ENCODE data around the gene LENG8. TPM values are rescaled to one million over a fixed set of nuclear protein-coding genes. Genes with fewer than 3 reads are reported as not detected.

LENG8 gene
- total and polyA plus RNA-seq, 4 donors: 39.4 to 336 (median 220) TPM

DNA sequence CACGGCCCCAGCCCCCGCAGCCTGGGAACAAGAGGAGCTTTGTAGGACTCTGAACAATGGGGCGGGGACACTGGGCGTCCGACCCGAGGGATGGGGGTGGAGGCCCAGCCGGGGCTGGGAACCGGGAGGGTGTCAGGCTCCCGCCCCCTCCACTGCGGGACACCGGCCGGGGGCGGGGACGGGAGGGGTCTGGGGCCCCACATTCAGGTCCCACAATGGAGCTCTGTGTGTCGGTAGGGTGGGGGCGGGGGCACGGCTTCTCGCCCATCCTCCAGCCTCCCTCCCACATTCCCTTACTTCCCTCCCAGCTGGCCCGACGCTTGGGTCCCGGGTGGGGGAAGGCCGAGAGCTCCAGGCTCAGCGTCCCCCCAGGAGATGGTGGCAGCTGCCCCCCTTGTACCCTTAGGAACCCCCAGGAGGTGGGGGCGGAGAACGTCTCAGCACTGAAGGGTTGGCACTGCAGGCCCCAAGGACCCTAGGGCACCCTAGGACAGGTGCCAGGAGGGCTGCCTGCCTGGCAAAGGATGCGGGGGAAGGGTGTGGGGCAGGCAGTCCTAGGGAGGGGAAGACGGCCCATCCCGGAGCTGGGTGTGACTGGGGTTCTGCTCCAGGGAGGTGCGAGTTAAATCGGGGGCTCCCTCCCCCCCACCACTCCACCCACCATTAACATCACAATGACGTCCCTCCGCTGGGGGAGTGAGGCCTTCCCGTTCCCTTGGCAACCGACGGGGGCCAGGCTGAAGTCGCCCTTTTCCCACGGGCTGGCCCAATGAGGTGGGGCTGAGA, 28.4 kb upstream of the LENG8 start:
- H3K9me3 ChIP-seq (ENCODE audit: control insufficient read depth, low read length): no peaks in the 10 kb centered on the region
- 4 to 6% methylated on average over 35 to 37 of the region's 37 CpGs for WGBS, 2 donors
- DNase-seq (no peak), ATAC-seq (ENCODE audit: low FRiP score) (peak; percentile 38)
- H3K4me1 ChIP-seq (ENCODE audit: control insufficient read depth in 1 of 2, insufficient read depth in 2 of 2, low read length in 2 of 2): no peaks in the 10 kb centered on the region
- H3K4me3 ChIP-seq (ENCODE audit: low read length in 2 of 2): no peak overlapping the region
- intact Hi-C loops (cut with DNase I): no loop called here
- H3K36me3 ChIP-seq (ENCODE audit: control insufficient read depth in 1 of 2, insufficient read depth in 2 of 2, low read length in 1 of 2): no peaks in the 10 kb centered on the region
- no peaks in the 10 kb centered on the region for H3K27me3 ChIP-seq (ENCODE audit: control insufficient read depth in 1 of 2, insufficient read depth in 2 of 2, low read length in 1 of 2)
- H3K27ac ChIP-seq (ENCODE audit: low read depth in 1 of 2, low read length in 2 of 2): no peak overlapping the region

DNA sequence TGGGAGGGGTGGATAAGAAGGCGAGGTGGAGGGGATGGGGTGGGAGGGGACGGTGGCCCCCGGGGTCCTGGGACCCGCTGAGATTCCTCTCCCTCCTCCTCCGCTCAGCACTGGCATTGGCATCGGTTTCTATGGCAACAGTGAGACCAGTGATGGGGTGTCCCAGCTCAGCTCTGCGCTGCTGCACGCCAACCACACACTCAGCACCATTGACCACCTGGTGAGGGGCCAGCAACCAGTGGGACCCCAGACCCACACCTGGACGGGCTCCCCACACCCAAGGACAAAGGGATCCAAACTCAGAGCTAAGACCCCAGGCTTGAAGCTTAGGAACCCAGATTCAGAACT, 27.9 kb upstream of the LENG8 start:
- Histone ChIP-seq H3K27ac (ENCODE audit: low read depth in 1 of 2, low read length in 2 of 2) (no peak overlapping the region), H3K4me1 (ENCODE audit: control insufficient read depth in 1 of 2, insufficient read depth in 2 of 2, low read length in 2 of 2) (no peaks in the 10 kb centered on the region), H3K27me3 (ENCODE audit: control insufficient read depth in 1 of 2, insufficient read depth in 2 of 2, low read length in 1 of 2) (no peaks in the 10 kb centered on the region), H3K36me3 (ENCODE audit: control insufficient read depth in 1 of 2, insufficient read depth in 2 of 2, low read length in 1 of 2) (no peaks in the 10 kb centered on the region), H3K9me3 (ENCODE audit: control insufficient read depth, low read length) (no peaks in the 10 kb centered on the region), H3K4me3 (ENCODE audit: low read length in 2 of 2) (no peak overlapping the region)
- DNase-seq (no peak), ATAC-seq (ENCODE audit: low FRiP score) (no peak)
- intact Hi-C loops (cut with DNase I): no loop called here
- WGBS, 2 donors: 22 to 24% methylated on average over 6 to 9 of the region's 9 CpGs

DNA sequence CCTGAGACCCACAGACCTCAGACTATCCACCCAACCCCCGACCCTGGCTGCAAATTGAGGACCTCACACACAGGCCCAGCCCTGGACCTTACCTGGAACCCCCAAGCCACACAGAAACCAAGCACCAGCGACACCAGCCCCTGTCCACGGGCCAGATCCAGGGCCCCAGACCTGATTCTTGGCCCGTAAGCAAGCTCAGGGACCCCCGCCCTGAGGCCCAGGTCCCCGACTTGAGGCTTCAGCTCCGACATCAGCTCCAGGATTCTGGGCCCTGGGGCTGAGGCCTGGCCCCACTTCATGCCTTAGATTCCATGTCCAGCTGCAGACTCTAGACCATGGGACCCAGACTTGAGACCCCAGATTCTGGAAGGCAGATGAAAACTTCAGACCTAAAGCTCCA, 27.5 kb upstream of the LENG8 start:
- no peak for DNase-seq
- Histone ChIP-seq H3K27me3 (ENCODE audit: control insufficient read depth in 1 of 2, insufficient read depth in 2 of 2, low read length in 1 of 2) (no peaks in the 10 kb centered on the region), H3K4me3 (ENCODE audit: low read length in 2 of 2) (no peak overlapping the region), H3K9me3 (ENCODE audit: control insufficient read depth, low read length) (no peaks in the 10 kb centered on the region), H3K4me1 (ENCODE audit: control insufficient read depth in 1 of 2, insufficient read depth in 2 of 2, low read length in 2 of 2) (no peaks in the 10 kb centered on the region), H3K36me3 (ENCODE audit: control insufficient read depth in 1 of 2, insufficient read depth in 2 of 2, low read length in 1 of 2) (no peaks in the 10 kb centered on the region), H3K27ac (ENCODE audit: low read depth in 1 of 2, low read length in 2 of 2) (no peak overlapping the region)
- intact Hi-C loops (cut with DNase I): no loop called here
- no peak for ATAC-seq (ENCODE audit: low FRiP score)
- WGBS, 2 donors: 86 to 91% methylated on average over 7 of the region's 7 CpGs

DNA sequence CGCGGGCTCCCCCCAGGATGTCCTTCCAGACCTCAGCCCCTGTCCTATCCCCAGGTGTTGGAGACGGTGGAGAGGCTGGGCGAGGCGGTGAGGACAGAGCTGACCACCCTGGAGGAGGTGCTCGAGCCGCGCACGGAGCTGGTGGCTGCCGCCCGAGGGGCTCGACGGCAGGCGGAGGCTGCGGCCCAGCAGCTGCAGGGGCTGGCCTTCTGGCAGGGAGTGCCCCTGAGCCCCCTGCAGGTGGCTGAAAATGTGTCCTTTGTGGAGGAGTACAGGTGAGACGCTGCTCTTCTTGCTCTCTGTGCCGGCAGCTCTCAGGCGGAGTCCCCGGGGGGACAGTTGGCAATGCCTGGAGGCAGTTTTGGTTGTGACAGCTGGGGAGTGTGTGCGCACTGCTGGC, 26.9 kb upstream of the LENG8 start:
- Histone ChIP-seq H3K27me3 (ENCODE audit: control insufficient read depth in 1 of 2, insufficient read depth in 2 of 2, low read length in 1 of 2) (no peaks in the 10 kb centered on the region), H3K27ac (ENCODE audit: low read depth in 1 of 2, low read length in 2 of 2) (no peak overlapping the region), H3K36me3 (ENCODE audit: control insufficient read depth in 1 of 2, insufficient read depth in 2 of 2, low read length in 1 of 2) (no peaks in the 10 kb centered on the region), H3K4me3 (ENCODE audit: low read length in 2 of 2) (no peak overlapping the region), H3K9me3 (ENCODE audit: control insufficient read depth, low read length) (no peaks in the 10 kb centered on the region), H3K4me1 (ENCODE audit: control insufficient read depth in 1 of 2, insufficient read depth in 2 of 2, low read length in 2 of 2) (no peaks in the 10 kb centered on the region)
- DNase-seq (no peak), ATAC-seq (ENCODE audit: low FRiP score) (no peak)
- intact Hi-C loops (cut with DNase I): no loop called here
- WGBS, 2 donors: 91 to 92% methylated on average over 20 of the region's 20 CpGs

DNA sequence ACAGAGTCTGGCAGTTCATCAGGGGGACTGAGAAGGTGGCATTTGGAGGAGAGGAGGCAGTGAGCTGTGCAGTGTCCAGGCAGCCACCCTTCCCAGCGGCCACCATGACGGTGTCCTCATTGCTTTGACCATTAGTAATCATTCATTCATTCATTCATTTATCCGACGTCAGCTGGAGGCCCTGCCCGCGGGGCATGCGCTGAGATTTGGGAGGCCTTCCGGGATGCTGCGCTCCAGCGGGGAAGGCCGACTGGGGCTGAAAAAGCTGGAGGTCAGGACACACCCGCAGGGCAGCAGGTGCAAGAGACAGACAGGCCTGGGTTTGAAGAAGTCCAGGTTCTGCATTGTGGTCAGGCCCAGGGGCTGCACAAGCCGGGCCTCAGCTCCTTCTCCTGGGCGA, 24.8 kb upstream of the LENG8 start:
- Histone ChIP-seq H3K9me3 (ENCODE audit: control insufficient read depth, low read length) (no peaks in the 10 kb centered on the region), H3K27me3 (ENCODE audit: control insufficient read depth in 1 of 2, insufficient read depth in 2 of 2, low read length in 1 of 2) (no peaks in the 10 kb centered on the region), H3K36me3 (ENCODE audit: control insufficient read depth in 1 of 2, insufficient read depth in 2 of 2, low read length in 1 of 2) (no peaks in the 10 kb centered on the region), H3K4me3 (ENCODE audit: low read length in 2 of 2) (no peak overlapping the region), H3K4me1 (ENCODE audit: control insufficient read depth in 1 of 2, insufficient read depth in 2 of 2, low read length in 2 of 2) (no peaks in the 10 kb centered on the region), H3K27ac (ENCODE audit: low read depth in 1 of 2, low read length in 2 of 2) (no peak overlapping the region)
- WGBS, 2 donors: 91 to 92% methylated on average over 14 of the region's 14 CpGs
- DNase-seq (peak in 1 of 2 donors; percentile 67), ATAC-seq (ENCODE audit: low FRiP score) (no peak)
- intact Hi-C loops (cut with DNase I): no loop called here

DNA sequence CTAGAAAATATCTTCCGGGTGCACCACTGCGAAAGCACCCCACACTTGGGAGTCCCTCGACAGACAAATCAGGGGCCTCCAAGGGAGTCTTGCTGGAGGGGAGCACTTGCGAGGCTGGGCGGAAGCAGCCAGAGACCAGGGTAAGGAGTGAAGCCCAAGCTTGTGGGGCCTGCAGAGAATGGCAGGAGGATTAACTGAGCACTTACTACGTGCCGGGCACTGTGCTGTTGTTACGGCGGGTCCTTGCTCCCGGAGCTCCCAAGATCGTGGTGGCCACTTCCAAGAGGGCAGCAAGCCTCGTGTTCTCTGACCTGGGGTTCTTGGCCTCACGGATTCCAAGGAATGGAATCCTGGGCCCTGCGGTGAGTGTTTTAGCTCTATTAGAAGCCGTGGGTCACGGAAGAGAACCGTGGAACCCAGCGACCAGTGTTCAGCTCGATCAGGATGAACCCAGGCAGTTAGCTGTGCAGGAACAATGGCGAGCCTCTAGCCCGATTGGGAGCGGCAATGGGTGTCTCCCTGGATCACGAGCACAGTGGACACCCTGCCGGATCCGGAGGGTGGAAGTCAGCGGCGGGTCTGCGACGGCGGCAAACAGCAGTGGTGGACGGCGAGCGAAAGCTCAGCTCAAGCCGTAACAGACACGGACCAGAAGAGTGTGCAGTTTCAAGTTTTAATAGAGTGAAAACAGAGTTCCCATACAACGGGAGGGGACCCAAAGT, 24.2 kb upstream of the LENG8 start:
- H3K36me3 ChIP-seq (ENCODE audit: control insufficient read depth in 1 of 2, insufficient read depth in 2 of 2, low read length in 1 of 2): no peaks in the 10 kb centered on the region
- H3K4me1 ChIP-seq (ENCODE audit: control insufficient read depth in 1 of 2, insufficient read depth in 2 of 2, low read length in 2 of 2): no peaks in the 10 kb centered on the region
- no peak overlapping the region for H3K27ac ChIP-seq (ENCODE audit: low read depth in 1 of 2, low read length in 2 of 2)
- no peak for ATAC-seq (ENCODE audit: low FRiP score)
- peak in 1 of 2 donors; percentile 55 for DNase-seq
- intact Hi-C loops (cut with DNase I): no loop called here
- no peaks in the 10 kb centered on the region for H3K27me3 ChIP-seq (ENCODE audit: control insufficient read depth in 1 of 2, insufficient read depth in 2 of 2, low read length in 1 of 2)
- no peaks in the 10 kb centered on the region for H3K9me3 ChIP-seq (ENCODE audit: control insufficient read depth, low read length)
- 90 to 92% methylated on average over 36 of the region's 36 CpGs for WGBS, 2 donors
- H3K4me3 ChIP-seq (ENCODE audit: low read length in 2 of 2): no peak overlapping the region

DNA sequence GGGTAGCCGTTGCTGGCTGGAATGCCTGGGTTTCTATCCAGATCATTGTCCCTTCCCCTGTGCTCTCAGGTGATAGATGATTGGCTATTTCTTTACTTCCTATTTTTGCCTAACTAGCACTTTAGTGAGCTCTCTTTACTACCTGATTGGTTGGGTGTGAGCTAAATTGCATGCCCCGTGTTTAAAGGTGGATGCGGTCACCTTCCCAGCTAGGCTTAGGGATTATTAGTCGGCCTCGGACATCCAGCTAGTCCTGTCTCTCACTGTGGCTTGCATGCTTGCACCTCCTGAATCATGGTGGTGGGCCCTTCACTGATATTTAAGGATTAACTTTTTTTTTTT, 23.6 kb upstream of the LENG8 start:
- H3K36me3 ChIP-seq (ENCODE audit: control insufficient read depth in 1 of 2, insufficient read depth in 2 of 2, low read length in 1 of 2): no peaks in the 10 kb centered on the region
- intact Hi-C loops (cut with DNase I): no loop called here
- no peaks in the 10 kb centered on the region for H3K9me3 ChIP-seq (ENCODE audit: control insufficient read depth, low read length)
- DNase-seq: peak in 1 of 2 donors; percentile 17
- H3K4me3 ChIP-seq (ENCODE audit: low read length in 2 of 2): no peak overlapping the region
- no peak for ATAC-seq (ENCODE audit: low FRiP score)
- no peak overlapping the region for H3K27ac ChIP-seq (ENCODE audit: low read depth in 1 of 2, low read length in 2 of 2)
- no peaks in the 10 kb centered on the region for H3K4me1 ChIP-seq (ENCODE audit: control insufficient read depth in 1 of 2, insufficient read depth in 2 of 2, low read length in 2 of 2)
- no peaks in the 10 kb centered on the region for H3K27me3 ChIP-seq (ENCODE audit: control insufficient read depth in 1 of 2, insufficient read depth in 2 of 2, low read length in 1 of 2)
- 82 to 84% methylated on average over 5 of the region's 5 CpGs for WGBS, 2 donors

DNA sequence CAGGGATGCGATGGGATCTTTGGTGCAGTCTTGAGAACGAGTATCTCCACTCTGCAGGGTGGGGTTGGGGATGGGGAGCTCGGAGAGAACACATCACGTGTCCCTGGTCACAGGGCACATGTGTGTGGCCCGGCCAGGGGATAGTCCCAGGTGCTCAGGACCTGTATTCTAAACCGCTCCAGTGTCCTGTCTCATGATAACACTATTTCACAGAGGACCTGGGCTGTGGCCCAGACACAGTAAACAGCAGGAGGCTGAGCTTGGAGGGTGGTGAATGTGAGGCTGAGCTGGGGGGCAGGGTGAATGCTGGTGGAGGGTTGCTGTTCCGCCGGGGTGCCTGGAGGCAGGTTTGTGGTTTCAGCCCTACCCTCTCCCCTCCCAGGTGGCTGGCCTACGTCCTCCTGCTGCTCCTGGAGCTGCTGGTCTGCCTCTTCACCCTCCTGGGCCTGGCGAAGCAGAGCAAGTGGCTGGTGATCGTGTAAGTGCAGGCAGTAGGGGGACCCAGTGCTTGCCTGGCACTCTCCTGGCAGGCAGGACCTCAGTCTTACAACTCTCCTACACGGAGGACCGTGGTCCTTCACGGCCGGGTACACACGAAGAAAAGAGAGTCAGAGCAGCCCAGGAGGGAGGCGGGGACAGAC, 22.6 kb upstream of the LENG8 start:
- Histone ChIP-seq H3K4me1 (ENCODE audit: control insufficient read depth in 1 of 2, insufficient read depth in 2 of 2, low read length in 2 of 2) (no peaks in the 10 kb centered on the region), H3K27ac (ENCODE audit: low read depth in 1 of 2, low read length in 2 of 2) (no peak overlapping the region), H3K27me3 (ENCODE audit: control insufficient read depth in 1 of 2, insufficient read depth in 2 of 2, low read length in 1 of 2) (no peaks in the 10 kb centered on the region), H3K4me3 (ENCODE audit: low read length in 2 of 2) (no peak overlapping the region), H3K36me3 (ENCODE audit: control insufficient read depth in 1 of 2, insufficient read depth in 2 of 2, low read length in 1 of 2) (no peaks in the 10 kb centered on the region), H3K9me3 (ENCODE audit: control insufficient read depth, low read length) (no peaks in the 10 kb centered on the region)
- 60 to 75% methylated on average over 17 of the region's 17 CpGs for WGBS, 2 donors
- intact Hi-C loops (cut with DNase I): no loop called here
- DNase-seq (peak in 1 of 2 donors; percentile 57), ATAC-seq (ENCODE audit: low FRiP score) (no peak)

DNA sequence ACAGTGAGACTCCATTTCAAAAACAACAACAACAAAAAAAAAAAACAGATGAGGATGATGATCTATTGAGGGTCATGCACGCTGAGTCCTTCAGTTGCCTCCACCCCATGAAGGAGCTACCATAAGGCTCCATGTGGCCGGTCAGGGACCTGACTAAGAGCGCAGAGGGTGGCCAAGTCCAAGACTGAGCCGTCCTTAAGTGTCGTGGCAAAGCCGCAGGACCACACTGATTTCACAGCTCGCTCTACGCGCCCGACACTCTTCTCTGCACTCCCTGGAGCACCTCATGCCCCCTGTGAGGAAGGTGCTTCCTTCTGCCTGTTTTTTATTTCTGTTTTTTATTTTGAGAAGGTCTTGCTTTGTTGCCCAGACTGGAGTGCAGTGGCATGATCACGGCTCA, 21.4 kb upstream of the LENG8 start:
- Histone ChIP-seq H3K36me3 (ENCODE audit: control insufficient read depth in 1 of 2, insufficient read depth in 2 of 2, low read length in 1 of 2) (no peaks in the 10 kb centered on the region), H3K4me1 (ENCODE audit: control insufficient read depth in 1 of 2, insufficient read depth in 2 of 2, low read length in 2 of 2) (no peaks in the 10 kb centered on the region), H3K4me3 (ENCODE audit: low read length in 2 of 2) (no peak overlapping the region), H3K27me3 (ENCODE audit: control insufficient read depth in 1 of 2, insufficient read depth in 2 of 2, low read length in 1 of 2) (no peaks in the 10 kb centered on the region), H3K27ac (ENCODE audit: low read depth in 1 of 2, low read length in 2 of 2) (no peak overlapping the region), H3K9me3 (ENCODE audit: control insufficient read depth, low read length) (no peaks in the 10 kb centered on the region)
- 84 to 86% methylated on average over 11 of the region's 11 CpGs for WGBS, 2 donors
- peak in 1 of 2 donors; percentile 51 for DNase-seq
- intact Hi-C loops (cut with DNase I): no loop called here
- ATAC-seq (ENCODE audit: low FRiP score): no peak
